ENCODE measurements around the gene TMEM213. TPM values are rescaled to one million over a fixed set of nuclear protein-coding genes. Genes with fewer than 3 reads are reported as not detected.

The TMEM213 gene
- total and polyA plus RNA-seq, 2 of the 13 experiments (the other 11 are each of a cell fraction or from before 2014, with no cell fraction given) = not detected

- TF ChIP-seq ZNF276 (CRISPR knock-in tag; IDR thresholded peaks at IDR 0.05; ENCODE audit: low read depth) (no peak), ZNF230 (CRISPR knock-in tag; IDR thresholded peaks at IDR 0.05) (no peak), FOXO4 (CRISPR knock-in tag; conservative IDR thresholded peaks at IDR 0.05) (no peak), ZBTB38 (CRISPR knock-in tag; IDR thresholded peaks at IDR 0.05) (0 out of 2 replicates have a peak, but pooled peaks have one; percentile 48), JARID2 (CRISPR knock-in tag; IDR thresholded peaks at IDR 0.05; ENCODE audit: insufficient replicate concordance) (no peak), MIER3 (CRISPR knock-in tag; IDR thresholded peaks at IDR 0.05; ENCODE audit: borderline replicate concordance) (0 out of 2 replicates have a peak, but pooled peaks have one; percentile 22), TERF1 (CRISPR knock-in tag; IDR thresholded peaks at IDR 0.05) (no peak), GMEB2 (CRISPR knock-in tag; IDR thresholded peaks at IDR 0.05; ENCODE audit: low read depth) (no peak), CBFB (CRISPR knock-in tag; IDR thresholded peaks at IDR 0.05) (0 out of 2 replicates have a peak, but pooled peaks have one; percentile 28), ERF (CRISPR knock-in tag; IDR thresholded peaks at IDR 0.05) (no peak), RNF2 (conservative IDR thresholded peaks at IDR 0.05; ENCODE audit: low read depth) (0 out of 2 replicates have a peak, but pooled peaks have one; percentile 35), SALL2 (CRISPR knock-in tag; IDR thresholded peaks at IDR 0.05) (no peak), NFE2 (CRISPR knock-in tag; IDR thresholded peaks at IDR 0.05) (no peak), DRAP1 (CRISPR knock-in tag; IDR thresholded peaks at IDR 0.05) (0 out of 2 replicates have a peak, but pooled peaks have one; percentile 18), ZNF672 (CRISPR knock-in tag; IDR thresholded peaks at IDR 0.05) (no peak), ARNTL (CRISPR knock-in tag; IDR thresholded peaks at IDR 0.05) (no peak), THAP11 (CRISPR knock-in tag; IDR thresholded peaks at IDR 0.05) (0 out of 2 replicates have a peak, but pooled peaks have one; percentile 21), PATZ1 (CRISPR knock-in tag; IDR thresholded peaks at IDR 0.05) (no peak; the same call in 1 of the 2 replicates), ZKSCAN1 (IDR thresholded peaks at IDR 0.05; ENCODE audit: low read length) (no peak), ZNF296 (CRISPR knock-in tag; conservative IDR thresholded peaks at IDR 0.05) (no peak), NBN (conservative IDR thresholded peaks at IDR 0.05) (no peak), ZNF468 (CRISPR knock-in tag; IDR thresholded peaks at IDR 0.05) (no peak), CREB1 (IDR thresholded peaks at IDR 0.05) (peak; percentile 87), CREB1 (CRISPR knock-in tag; IDR thresholded peaks at IDR 0.05) (peak; percentile 78)
These were observed 45.2 kb upstream of the TMEM213 start (continued) for GRCh38 chr7:138752518-138753149.

Data from HepG2 (cell line).